Erythroblast (primary cell): ENCODE results near the gene MYCBPAP.

Experiments used
- DNase-seq, 2 experiments: peaks; one replicate each; lab custom pipeline; 2025; lab: John Stamatoyannopoulos, UW
- GATA1 ChIP-seq: IDR thresholded peaks from 2 replicates; pipeline ENCODE4 v1.6.1; 2011; ENCODE audit warnings: low read depth, mild to moderate bottlenecking, control low read depth, low read length, moderate library complexity
- POLR2A ChIP-seq: IDR thresholded peaks from 2 replicates; pipeline ENCODE4 v1.6.1; 2011; ENCODE audit warnings: mild to moderate bottlenecking, low read length

The MYCBPAP gene

GRCh38 chr17:50506298-50506697, 1.9 kb upstream of the MYCBPAP start:
- DNase-seq: no peak
- no peak for TF ChIP-seq POLR2A
- TF ChIP-seq GATA1: no peak

- DNase-seq: peak in 1 of 2 experiments; percentile 34
- peak; percentile 77 for TF ChIP-seq POLR2A
- no peak for TF ChIP-seq GATA1
Measured at GRCh38 chr17:50508573-50509460, 578 bp downstream of the MYCBPAP start.

- TF ChIP-seq POLR2A (no peak), GATA1 (no peak)
- no peak for DNase-seq
Measured at GRCh38 chr17:50511058-50511457, 2.8 kb downstream of the MYCBPAP start.

GRCh38 chr17:50513495-50513894, 5.3 kb downstream of the MYCBPAP start:
- DNase-seq: no peak
- TF ChIP-seq POLR2A (no peak), GATA1 (no peak)

- TF ChIP-seq POLR2A (no peak), GATA1 (no peak)
- no peak for DNase-seq
Measured at GRCh38 chr17:50514388-50514787, 6.1 kb downstream of the MYCBPAP start.

GRCh38 chr17:50514936-50515702, 6.9 kb downstream of the MYCBPAP start:
- no peak for DNase-seq
- TF ChIP-seq GATA1 (no peak), POLR2A (no peak)

- no peak for DNase-seq
- TF ChIP-seq GATA1 (no peak), POLR2A (no peak)
Measured at GRCh38 chr17:50517011-50517410, 8.8 kb downstream of the MYCBPAP start.

- TF ChIP-seq GATA1: no peak
- TF ChIP-seq POLR2A: no peak
- no peak for DNase-seq
Measured at GRCh38 chr17:50517504-50518383, 9.5 kb downstream of the MYCBPAP start.

GRCh38 chr17:50518384-50519023, 10.3 kb downstream of the MYCBPAP start:
- TF ChIP-seq POLR2A (no peak), GATA1 (no peak)
- no peak for DNase-seq

- TF ChIP-seq GATA1 (no peak), POLR2A (no peak)
- no peak for DNase-seq
Measured at GRCh38 chr17:50519141-50519834, 11.0 kb downstream of the MYCBPAP start.

GRCh38 chr17:50520483-50520882, 12.2 kb downstream of the MYCBPAP start:
- TF ChIP-seq GATA1: no peak
- TF ChIP-seq POLR2A: no peak
- no peak for DNase-seq

GRCh38 chr17:50521514-50521913, 13.3 kb downstream of the MYCBPAP start:
- no peak for TF ChIP-seq POLR2A
- no peak for TF ChIP-seq GATA1
- DNase-seq: no peak

- no peak for DNase-seq
- TF ChIP-seq GATA1 (no peak), POLR2A (no peak)
Measured at GRCh38 chr17:50522766-50523165, 14.5 kb downstream of the MYCBPAP start.

- TF ChIP-seq GATA1 (no peak), POLR2A (no peak)
- no peak for DNase-seq
Measured at GRCh38 chr17:50523208-50523607, 15.0 kb downstream of the MYCBPAP start.
